Measurements from ENCODE around the gene ALG6. TPM values are rescaled to one million over a fixed set of nuclear protein-coding genes. Genes with fewer than 3 reads are reported as not detected.
"Not testable (repeated sequence)": the region's sequence is repeated elsewhere in the genome, so short reads cannot be mapped to it uniquely, and the experiment has no call there.

ALG6 gene
- total RNA-seq, 2 donors from 2014 or later: 16.7 to 24.7 TPM

- no peak for ATAC-seq (replicated peaks in 1 of 2)
- no peaks in the 10 kb centered on the region for H3K27me3 Mint-ChIP-seq (ENCODE audit: low read depth)
- DNase-seq: no peak
- peaks cover 0 to 4% of the 10 kb centered on the region in 2 donors for H3K36me3 Mint-ChIP-seq (ENCODE audit: insufficient read depth in 2 of 2)
- no peak overlapping the region for H3K27ac Mint-ChIP-seq
- no peaks in the 10 kb centered on the region for H3K9me3 Mint-ChIP-seq
- H3K4me3 Mint-ChIP-seq: no peak overlapping the region
- no peaks in the 10 kb centered on the region for H3K4me1 Mint-ChIP-seq (ENCODE audit: low read depth)
Observed at GRCh38 chr1:63448731-63449246, 81.4 kb downstream of the ALG6 start.

GRCh38 chr1:63450416-63450815 is 83.0 kb downstream of the ALG6 start:
- ATAC-seq (replicated peaks in 1 of 2): no peak
- DNase-seq: no peak
- no peak overlapping the region for H3K4me3 Mint-ChIP-seq
- H3K27me3 Mint-ChIP-seq (ENCODE audit: low read depth): no peaks in the 10 kb centered on the region
- H3K9me3 Mint-ChIP-seq: no peaks in the 10 kb centered on the region
- no peak overlapping the region for H3K27ac Mint-ChIP-seq
- H3K4me1 Mint-ChIP-seq (ENCODE audit: low read depth): no peaks in the 10 kb centered on the region
- peaks cover 0 to 4% of the 10 kb centered on the region in 2 donors for H3K36me3 Mint-ChIP-seq (ENCODE audit: insufficient read depth in 2 of 2)

- H3K4me3 Mint-ChIP-seq: no peak overlapping the region
- no peak overlapping the region for H3K27ac Mint-ChIP-seq
- DNase-seq (no peak), ATAC-seq (replicated peaks in 1 of 2) (no peak)
- H3K36me3 Mint-ChIP-seq (ENCODE audit: insufficient read depth in 2 of 2): peaks cover 2 to 5% of the 10 kb centered on the region in 2 donors
- H3K27me3 Mint-ChIP-seq (ENCODE audit: low read depth): no peaks in the 10 kb centered on the region
- H3K4me1 Mint-ChIP-seq (ENCODE audit: low read depth): no peaks in the 10 kb centered on the region
- H3K9me3 Mint-ChIP-seq: no peaks in the 10 kb centered on the region
Observed at GRCh38 chr1:63453232-63453631, 85.8 kb downstream of the ALG6 start.

GRCh38 chr1:63454269-63454668 is 86.8 kb downstream of the ALG6 start:
- DNase-seq: no peak
- H3K9me3 Mint-ChIP-seq: no peaks in the 10 kb centered on the region
- H3K27me3 Mint-ChIP-seq (ENCODE audit: low read depth): no peaks in the 10 kb centered on the region
- no peaks in the 10 kb centered on the region for H3K4me1 Mint-ChIP-seq (ENCODE audit: low read depth)
- H3K36me3 Mint-ChIP-seq (ENCODE audit: insufficient read depth in 2 of 2): peaks cover 4 to 5% of the 10 kb centered on the region in 2 donors
- no peak overlapping the region for H3K4me3 Mint-ChIP-seq
- no peak overlapping the region for H3K27ac Mint-ChIP-seq
- no peak for ATAC-seq (replicated peaks in 1 of 2)

- ATAC-seq (replicated peaks in 1 of 2): no peak
- H3K4me1 Mint-ChIP-seq (ENCODE audit: low read depth): peaks cover 4% of the 10 kb centered on the region
- no peak for DNase-seq
- H3K27ac Mint-ChIP-seq: peak overlapping the region; percentile 65
- no peak overlapping the region for H3K4me3 Mint-ChIP-seq
- H3K27me3 Mint-ChIP-seq (ENCODE audit: low read depth): no peaks in the 10 kb centered on the region
- peaks cover 11 to 30% of the 10 kb centered on the region in 2 donors for H3K36me3 Mint-ChIP-seq (ENCODE audit: insufficient read depth in 2 of 2)
- no peaks in the 10 kb centered on the region for H3K9me3 Mint-ChIP-seq
Observed at GRCh38 chr1:63458750-63459149, 91.3 kb downstream of the ALG6 start.

- Mint-ChIP-seq H3K4me1 (ENCODE audit: low read depth) (peaks cover 4% of the 10 kb centered on the region), H3K27ac (no peak overlapping the region), H3K36me3 (ENCODE audit: insufficient read depth in 2 of 2) (peaks cover 11 to 33% of the 10 kb centered on the region in 2 donors), H3K9me3 (no peaks in the 10 kb centered on the region), H3K27me3 (ENCODE audit: low read depth) (no peaks in the 10 kb centered on the region), H3K4me3 (no peak overlapping the region)
- ATAC-seq (replicated peaks in 1 of 2) (no peak), DNase-seq (no peak)
Observed at GRCh38 chr1:63461661-63462230, 94.3 kb downstream of the ALG6 start.

GRCh38 chr1:63463248-63463647 is 95.8 kb downstream of the ALG6 start:
- Mint-ChIP-seq H3K9me3 (no peaks in the 10 kb centered on the region), H3K27me3 (ENCODE audit: low read depth) (no peaks in the 10 kb centered on the region), H3K27ac (no peak overlapping the region), H3K4me1 (ENCODE audit: low read depth) (peaks cover 4% of the 10 kb centered on the region), H3K36me3 (ENCODE audit: insufficient read depth in 2 of 2) (peaks cover 9 to 33% of the 10 kb centered on the region in 2 donors), H3K4me3 (no peak overlapping the region)
- ATAC-seq (replicated peaks in 1 of 2): peak in 1 of 2 donors; percentile 39
- no peak for DNase-seq

GRCh38 chr1:63466181-63466580 is 98.8 kb downstream of the ALG6 start:
- Mint-ChIP-seq H3K27ac (no peak overlapping the region), H3K36me3 (ENCODE audit: insufficient read depth in 2 of 2) (peaks cover 9 to 27% of the 10 kb centered on the region in 2 donors), H3K9me3 (no peaks in the 10 kb centered on the region), H3K27me3 (ENCODE audit: low read depth) (no peaks in the 10 kb centered on the region), H3K4me3 (no peak overlapping the region), H3K4me1 (ENCODE audit: low read depth) (peaks cover 4% of the 10 kb centered on the region)
- no peak for DNase-seq
- ATAC-seq (replicated peaks in 1 of 2): no peak

GRCh38 chr1:63466759-63467158 is 99.3 kb downstream of the ALG6 start:
- no peak for DNase-seq
- H3K27ac Mint-ChIP-seq: no peak overlapping the region
- no peaks in the 10 kb centered on the region for H3K9me3 Mint-ChIP-seq
- H3K27me3 Mint-ChIP-seq (ENCODE audit: low read depth): no peaks in the 10 kb centered on the region
- H3K4me3 Mint-ChIP-seq: no peak overlapping the region
- ATAC-seq (replicated peaks in 1 of 2): no peak
- H3K4me1 Mint-ChIP-seq (ENCODE audit: low read depth): peaks cover 4% of the 10 kb centered on the region
- peaks cover 9 to 24% of the 10 kb centered on the region in 2 donors for H3K36me3 Mint-ChIP-seq (ENCODE audit: insufficient read depth in 2 of 2)

- not testable (repeated sequence) for H3K27me3 Mint-ChIP-seq (ENCODE audit: low read depth); H3K9me3 Mint-ChIP-seq; H3K4me1 Mint-ChIP-seq (ENCODE audit: low read depth); ATAC-seq (replicated peaks in 1 of 2); H3K4me3 Mint-ChIP-seq; DNase-seq; H3K27ac Mint-ChIP-seq
- peaks cover 2 to 14% of the 10 kb centered on the region in 2 donors for H3K36me3 Mint-ChIP-seq (ENCODE audit: insufficient read depth in 2 of 2)
Observed at GRCh38 chr1:63468683-63469082, 101.3 kb downstream of the ALG6 start.

- peaks cover 4 to 13% of the 10 kb centered on the region in 2 donors for H3K36me3 Mint-ChIP-seq (ENCODE audit: insufficient read depth in 2 of 2)
- H3K9me3 Mint-ChIP-seq: no peaks in the 10 kb centered on the region
- no peak overlapping the region for H3K27ac Mint-ChIP-seq
- H3K27me3 Mint-ChIP-seq (ENCODE audit: low read depth): no peaks in the 10 kb centered on the region
- H3K4me1 Mint-ChIP-seq (ENCODE audit: low read depth): no peaks in the 10 kb centered on the region
- no peak overlapping the region for H3K4me3 Mint-ChIP-seq
- no peak for DNase-seq
- ATAC-seq (replicated peaks in 1 of 2): no peak
Observed at GRCh38 chr1:63475761-63476160, 108.3 kb downstream of the ALG6 start.

GRCh38 chr1:63480057-63480456 is 112.6 kb downstream of the ALG6 start:
- Mint-ChIP-seq H3K27ac (no peak overlapping the region), H3K4me1 (ENCODE audit: low read depth) (no peaks in the 10 kb centered on the region), H3K36me3 (ENCODE audit: insufficient read depth in 2 of 2) (peaks cover 3 to 7% of the 10 kb centered on the region in 2 donors), H3K9me3 (no peaks in the 10 kb centered on the region), H3K4me3 (no peak overlapping the region), H3K27me3 (ENCODE audit: low read depth) (no peaks in the 10 kb centered on the region)
- DNase-seq: no peak
- ATAC-seq (replicated peaks in 1 of 2): no peak

GRCh38 chr1:63486629-63487028 is 119.2 kb downstream of the ALG6 start:
- H3K36me3 Mint-ChIP-seq (ENCODE audit: insufficient read depth in 2 of 2): peaks cover 0 to 8% of the 10 kb centered on the region in 2 donors
- DNase-seq: no peak
- H3K4me1 Mint-ChIP-seq (ENCODE audit: low read depth): no peaks in the 10 kb centered on the region
- H3K27me3 Mint-ChIP-seq (ENCODE audit: low read depth): no peaks in the 10 kb centered on the region
- ATAC-seq (replicated peaks in 1 of 2): no peak
- no peaks in the 10 kb centered on the region for H3K9me3 Mint-ChIP-seq
- H3K27ac Mint-ChIP-seq: no peak overlapping the region
- H3K4me3 Mint-ChIP-seq: no peak overlapping the region
